NCI-H1092 treated with DMSO at 0.1 percent for 48 hours (cell line): Measurements from ENCODE around the gene PDE4C.

Experiments
- DNase-seq: peaks from one replicate; lab custom pipeline; 2025; lab: John Stamatoyannopoulos, UW

Gene PDE4C

DNA sequence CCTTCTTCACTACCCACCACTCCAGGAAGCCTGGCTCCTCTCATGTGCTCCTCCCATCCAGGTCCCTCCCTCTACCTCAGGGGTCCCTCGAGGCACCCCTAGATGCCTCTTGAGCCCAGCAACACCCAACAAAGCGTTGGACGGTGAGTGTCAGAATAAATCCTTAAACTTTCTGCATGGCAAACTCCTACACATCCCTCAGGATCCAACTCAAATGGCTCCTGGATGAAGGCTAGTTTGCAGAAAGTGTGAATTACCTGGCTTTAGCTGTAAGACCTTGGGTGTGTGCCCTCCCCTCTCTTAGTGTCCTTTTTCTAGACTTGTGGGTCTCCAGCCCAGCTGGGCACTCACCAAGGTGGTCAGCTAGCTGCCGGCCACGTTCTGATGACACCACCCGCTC is 27.9 kb downstream of the PDE4C start:
- no peak for DNase-seq

DNA sequence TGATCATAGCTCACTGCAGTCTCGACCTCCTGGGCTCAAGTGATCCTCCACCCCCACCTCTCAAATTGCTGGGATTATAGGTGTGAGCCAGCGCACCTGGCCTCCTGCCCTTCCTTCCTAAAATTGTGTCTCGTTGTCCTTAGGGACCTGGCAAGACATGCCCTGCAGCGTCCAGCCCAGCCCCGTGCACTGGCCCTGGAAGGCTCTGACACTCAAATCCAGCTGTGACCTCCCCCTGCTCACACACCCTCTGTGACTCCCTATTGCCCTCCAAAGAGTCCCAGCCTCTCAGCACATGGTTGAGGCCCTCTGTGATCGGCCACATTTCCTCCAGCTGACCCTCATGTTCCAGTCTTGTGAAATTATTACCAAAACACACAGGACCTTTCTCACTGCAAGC is 28.3 kb downstream of the PDE4C start:
- no peak for DNase-seq

DNA sequence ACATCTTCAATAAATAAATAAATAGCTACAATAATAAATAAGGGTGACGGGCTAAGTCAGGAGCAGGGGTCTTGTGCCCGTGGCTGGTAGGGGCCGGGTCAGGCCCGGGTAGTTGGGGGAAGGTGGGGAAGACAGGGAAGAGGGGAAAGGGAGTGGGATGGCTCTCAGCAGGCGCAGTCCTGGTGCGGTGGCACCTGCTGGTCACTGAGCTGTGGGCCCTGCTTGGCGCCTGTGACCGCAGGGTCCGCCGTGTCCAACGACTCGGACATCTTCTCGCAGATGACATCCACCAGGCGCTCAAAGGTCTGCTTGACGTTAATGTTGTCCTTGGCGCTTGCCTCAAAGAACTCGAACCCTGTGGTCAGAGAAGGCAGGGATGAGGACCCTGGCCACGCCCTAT is 28.9 kb downstream of the PDE4C start:
- DNase-seq, result no peak

DNA sequence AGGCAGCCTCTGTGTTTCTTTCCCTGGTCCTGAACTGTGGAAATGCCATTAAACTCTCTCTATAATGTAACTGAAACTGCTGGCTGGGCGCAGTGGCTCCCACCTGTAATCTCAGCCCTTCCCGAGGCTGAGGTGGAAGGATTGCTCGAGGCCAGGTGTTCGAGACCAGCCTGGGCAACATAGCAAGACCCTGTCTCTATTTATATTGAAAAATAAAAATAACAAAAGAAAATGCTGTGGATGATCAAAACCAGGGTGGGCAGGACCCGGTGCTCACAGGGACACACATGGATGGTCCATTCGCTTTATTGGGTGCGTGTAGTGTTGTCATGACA is 29.8 kb downstream of the PDE4C start:
- no peak for DNase-seq

DNA sequence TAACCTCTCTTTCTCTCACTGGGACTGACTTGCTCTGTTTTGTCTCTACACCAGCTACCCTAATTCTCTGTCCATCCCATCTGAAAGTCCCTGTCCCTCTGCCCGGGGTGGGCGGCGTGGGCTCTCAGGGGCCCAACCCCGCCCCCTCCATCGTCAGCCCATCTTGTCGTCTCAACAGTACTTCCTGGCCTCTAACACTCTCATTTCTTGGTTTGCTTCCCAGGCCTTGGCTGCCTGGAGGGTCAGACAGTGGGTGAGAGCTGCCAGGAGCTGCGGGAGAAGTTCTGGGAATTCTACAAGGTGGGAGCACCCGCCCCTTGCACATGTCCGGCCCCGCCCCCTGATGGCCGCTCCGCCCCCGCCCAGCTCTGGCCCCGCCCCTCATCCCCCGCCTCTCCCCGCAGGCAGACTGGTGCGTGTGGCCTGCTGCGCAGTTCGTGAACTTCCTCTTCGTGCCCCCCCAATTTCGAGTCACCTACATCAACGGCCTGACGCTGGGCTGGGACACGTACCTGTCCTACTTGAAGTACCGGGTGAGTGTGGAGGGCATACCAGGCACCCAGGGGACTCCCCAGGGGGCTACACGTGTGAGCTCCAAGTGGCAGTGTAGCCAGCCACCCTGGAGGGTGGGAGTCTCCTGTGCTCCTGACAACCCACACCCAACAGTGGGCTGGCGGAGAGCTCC is 31.5 kb downstream of the PDE4C start:
- DNase-seq, result no peak

DNA sequence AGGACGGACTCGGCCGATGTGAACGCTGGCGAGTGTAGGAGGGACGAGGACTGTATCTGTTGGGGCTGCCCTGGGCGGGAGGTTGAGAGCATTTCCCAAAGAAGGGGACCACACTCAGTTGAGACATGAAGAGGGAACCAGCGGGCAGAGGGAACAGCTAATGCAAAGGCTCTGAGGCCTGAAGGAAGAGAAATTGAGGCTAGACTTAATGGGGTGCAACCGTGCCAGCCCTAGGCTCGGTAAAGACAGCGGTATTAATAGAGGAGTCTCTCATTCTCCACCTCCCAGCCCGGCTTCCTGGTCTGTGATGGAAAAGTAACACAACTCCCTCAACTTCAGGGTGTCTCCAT is 32.1 kb downstream of the PDE4C start:
- DNase-seq, result no peak

DNA sequence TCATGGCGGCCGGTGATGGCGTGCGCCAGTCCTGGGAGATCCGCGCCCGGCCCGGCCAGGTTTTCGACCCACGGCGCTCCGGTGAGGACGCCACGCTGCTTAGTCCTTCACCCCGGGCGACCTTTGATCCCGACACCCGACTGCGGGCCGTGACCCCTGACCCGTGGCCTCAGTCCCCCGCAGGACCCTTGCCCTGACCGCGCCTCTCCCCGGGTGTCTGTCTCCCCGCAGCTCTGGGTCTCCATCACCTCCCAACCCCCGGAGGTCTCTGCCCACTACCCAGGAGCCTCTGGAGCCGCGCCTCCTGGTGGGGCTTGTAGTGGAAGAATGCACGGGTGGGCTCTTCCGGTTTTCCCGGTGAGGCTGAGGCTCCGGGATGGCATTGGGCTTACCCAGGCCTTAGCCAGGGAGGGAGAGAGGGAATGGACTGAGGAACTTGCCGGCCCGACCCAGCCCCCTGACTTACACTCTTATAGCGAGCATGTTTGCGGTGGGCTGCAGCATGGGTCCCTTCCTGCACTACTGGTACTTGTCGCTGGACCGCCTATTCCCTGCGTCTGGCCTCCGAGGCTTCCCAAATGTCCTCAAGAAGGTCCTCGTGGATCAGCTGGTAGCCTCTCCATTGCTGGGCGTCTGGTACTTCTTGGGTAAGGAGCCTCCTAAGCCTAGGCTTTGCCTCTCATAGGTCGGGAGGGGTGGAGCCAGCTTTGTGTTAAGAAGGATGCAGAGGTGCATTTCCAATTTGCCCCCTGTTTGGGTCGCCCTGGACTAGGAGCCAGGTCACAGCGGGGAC is 32.7 kb downstream of the PDE4C start:
- DNase-seq, result no peak

DNA sequence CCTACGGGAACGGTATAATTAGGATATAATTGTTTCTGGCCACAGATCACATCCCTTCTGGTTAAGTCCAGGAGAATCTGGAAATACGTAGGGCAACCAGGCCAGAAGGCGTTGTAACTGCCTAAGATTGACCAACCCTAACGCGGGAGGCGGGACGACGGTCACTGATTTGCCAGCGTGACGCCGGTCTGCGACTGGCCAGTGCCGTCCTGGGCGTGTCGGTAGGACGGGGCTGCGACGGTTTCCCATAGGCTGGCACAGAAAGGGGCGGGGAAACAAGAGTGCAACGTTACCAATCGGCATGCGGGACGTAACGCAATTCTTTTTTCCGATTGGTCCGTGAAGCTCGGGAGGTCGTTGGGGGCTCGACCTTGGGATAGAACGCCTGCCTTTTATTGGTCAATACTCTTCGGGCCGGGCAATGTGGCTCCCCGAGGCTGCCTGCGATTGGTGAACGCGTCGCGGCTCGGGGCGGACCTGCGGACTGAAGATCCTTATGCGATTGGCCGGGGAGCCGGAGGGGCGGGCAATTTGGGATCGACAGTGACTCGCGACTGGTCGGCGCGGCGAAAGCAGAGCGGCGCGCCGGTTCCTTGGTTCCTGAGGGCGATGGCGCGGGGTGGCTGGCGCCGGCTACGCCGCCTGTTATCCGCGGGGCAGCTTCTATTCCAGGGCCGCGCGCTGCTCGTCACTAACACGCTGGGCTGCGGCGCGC is 33.4 kb downstream of the PDE4C start, which contains the start of gene MPV17L2:
TSS of gene MPV17L2 (plus strand) at position 546 of the 715 bp plus-strand sequence. CDS start at position 610, 64 bp downstream.
- peak; percentile 100 for DNase-seq

DNA sequence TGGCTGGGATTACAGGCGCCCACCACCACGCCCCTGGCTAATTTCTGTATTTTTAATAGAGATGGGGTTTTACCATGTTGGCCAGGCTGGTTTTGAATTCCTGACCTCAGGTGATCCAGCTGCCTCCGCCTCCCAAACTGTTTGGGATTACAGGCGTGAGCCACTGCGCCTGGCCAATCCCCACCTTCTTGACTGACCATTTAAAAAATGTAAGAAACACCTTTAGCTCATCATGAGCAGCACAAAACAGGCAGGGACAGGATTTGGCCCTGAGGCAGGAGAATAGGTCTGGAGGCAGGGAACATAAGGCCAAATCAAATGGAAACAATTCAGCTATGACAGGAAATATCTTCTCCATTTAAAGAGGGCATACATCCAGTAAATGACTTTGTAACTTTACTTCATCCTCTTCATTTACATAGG is 34.6 kb downstream of the PDE4C start:
- no peak for DNase-seq

DNA sequence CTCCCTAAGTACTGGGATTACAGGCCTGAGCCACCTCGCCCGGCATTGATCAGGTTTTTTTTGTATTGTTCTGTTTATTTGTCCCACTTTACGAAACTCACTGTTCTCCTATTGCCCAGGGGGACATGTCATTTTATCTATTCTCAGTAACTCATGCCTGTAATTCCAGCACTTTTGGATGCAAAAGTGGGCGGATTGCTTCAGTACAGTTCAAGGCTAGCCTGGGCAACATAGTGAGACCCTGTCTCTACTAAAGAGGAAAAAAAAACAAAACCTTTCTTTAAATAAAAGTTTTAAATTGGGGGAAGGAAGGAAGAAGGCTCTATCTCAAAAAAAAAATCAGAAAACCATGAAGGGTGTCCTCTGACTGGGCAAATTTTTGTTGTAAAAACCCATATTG is 36.0 kb downstream of the PDE4C start:
- DNase-seq, result no peak

DNA sequence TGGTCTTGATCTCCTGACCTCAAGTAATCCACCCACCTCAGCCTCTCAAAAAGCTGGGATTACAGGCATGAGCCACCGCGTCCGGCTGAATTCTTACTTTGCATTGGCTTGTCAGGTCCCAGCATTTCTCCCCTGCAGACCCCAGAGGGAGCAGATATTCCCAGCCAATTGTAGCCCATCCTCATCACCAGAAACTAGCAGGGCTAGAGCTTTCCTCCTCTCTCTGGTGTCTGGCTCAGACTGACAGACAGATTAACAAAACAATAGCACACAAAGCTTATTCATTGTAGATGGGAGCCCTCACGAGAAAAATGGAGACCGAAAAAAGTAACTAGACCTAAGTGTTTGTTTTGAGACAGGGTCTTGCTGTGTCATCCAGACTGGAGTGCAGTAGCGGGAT is 40.7 kb downstream of the PDE4C start:
- no peak for DNase-seq

DNA sequence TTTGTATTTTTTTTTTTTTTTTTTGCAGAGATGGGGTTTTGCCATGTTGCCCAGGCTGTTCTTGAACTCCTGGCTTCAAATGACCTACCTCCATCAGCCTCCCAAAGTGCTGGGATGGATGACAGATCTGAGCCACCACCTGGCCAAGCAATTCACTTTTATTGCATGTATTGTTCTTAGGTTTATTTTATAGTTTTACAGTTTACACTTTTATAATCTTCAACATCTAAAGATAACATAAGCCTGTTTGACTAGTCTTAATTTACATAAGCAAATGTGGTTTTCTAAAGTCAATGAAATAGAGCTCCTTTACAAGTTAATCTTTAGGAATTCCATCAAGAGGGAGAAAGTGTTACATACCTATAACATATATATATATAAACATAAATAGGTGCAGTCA is 42.7 kb downstream of the PDE4C start:
- DNase-seq, result no peak

DNA sequence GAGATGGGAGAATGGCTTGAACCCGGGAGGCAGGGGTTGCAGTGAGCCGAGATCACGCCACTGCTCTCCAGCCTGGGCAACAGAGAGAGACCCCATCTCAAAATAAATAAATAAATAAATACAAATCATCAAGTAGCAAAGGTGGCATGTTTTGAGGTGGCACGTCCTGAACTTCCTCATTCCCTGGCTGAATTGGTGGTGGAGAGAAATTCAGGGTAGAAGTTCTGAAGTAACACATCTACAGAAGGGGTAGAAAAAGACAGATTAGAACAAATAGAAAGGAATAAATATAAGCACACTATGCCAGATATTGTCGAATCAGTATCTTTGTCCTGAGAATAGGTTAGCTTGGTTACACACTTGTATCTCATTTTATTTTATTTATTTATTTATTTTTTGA is 46.3 kb downstream of the PDE4C start:
- DNase-seq, result no peak

DNA sequence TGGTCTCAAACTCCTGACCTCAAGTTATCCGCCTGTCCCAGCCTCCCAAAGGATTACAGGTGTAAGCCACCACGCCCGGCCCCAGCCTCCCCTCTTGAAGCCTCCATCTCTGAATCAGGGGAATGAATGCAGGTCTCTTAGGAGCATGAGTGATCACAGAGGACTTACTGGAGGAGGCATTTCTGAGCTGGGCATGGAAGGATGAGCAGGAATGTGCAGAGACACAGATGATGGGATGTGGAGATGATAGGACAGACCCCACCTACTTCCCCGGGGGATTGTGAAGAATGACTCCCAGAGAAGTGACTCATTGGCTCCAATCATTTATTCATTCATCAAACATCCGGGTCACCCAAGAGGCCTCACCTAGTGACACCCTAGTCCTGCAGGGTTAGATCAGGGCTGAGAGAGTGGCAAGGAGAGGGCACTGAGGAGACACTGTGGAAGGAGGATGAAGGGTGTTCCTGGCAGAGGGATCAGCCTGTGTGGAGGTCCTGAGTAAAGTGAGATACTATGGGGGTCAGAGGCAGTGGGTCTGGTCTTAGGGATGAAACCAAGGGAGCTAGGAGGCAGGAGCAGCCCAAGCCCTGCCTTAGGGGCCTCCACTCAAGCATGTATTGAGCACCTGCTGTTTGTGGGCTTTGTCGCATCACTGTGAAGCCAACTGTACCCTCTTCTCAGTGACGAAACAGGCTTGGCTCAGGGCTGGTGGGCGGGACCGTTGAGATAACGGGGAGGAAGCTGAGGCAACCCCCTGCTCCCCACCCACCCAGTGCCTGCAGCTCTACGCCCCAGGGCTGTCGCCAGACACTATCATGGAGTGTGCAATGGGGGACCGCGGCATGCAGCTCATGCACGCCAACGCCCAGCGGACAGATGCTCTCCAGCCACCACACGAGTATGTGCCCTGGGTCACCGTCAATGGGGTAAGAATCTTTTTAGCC is 49.6 kb downstream of the PDE4C start:
- DNase-seq, result no peak

DNA sequence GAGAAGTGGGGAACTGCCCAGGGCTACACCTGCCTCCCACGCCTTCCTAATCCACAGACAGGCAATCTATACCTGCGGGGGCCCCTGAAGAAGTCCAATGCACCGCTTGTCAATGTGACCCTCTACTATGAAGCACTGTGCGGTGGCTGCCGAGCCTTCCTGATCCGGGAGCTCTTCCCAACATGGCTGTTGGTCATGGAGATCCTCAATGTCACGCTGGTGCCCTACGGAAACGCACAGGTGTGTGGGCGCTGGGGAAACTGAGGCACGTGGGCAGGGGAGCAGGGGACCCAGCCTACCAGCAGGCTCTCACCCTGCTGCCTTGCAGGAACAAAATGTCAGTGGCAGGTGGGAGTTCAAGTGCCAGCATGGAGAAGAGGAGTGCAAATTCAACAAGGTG is 51.3 kb downstream of the PDE4C start:
- no peak for DNase-seq
